Panc1 (cell line): ENCODE measurements around the gene CNTROB. TPM values are rescaled to one million over a fixed set of nuclear protein-coding genes. Genes with fewer than 3 reads are reported as not detected.

Experiments used
- ATAC-seq: fragments of 200-7000 bp; cut with Tn5 transposase; 2 replicates; pipeline ENCODE4 v1.9.1; 2020; ENCODE audit warnings: mild to moderate bottlenecking, moderate library complexity
- BruUV-seq: library from RNA; stranded (reverse); fragments of 400-500 nt; replicated peaks from 2 replicates; lab custom pipeline; 2021; lab: Mats Ljungman, UMichigan
- CTCF ChIA-PET: fragments of 300-600 bp; sonication (Branson Sonifier 250); formaldehyde crosslinking; loops from one replicate; lab custom pipeline; 2022; ENCODE audit warnings: antibody characterized with exemption; lab: Charles Lee
- POLR2A ChIA-PET: fragments of 300-600 bp; sonication (Branson Sonifier 250); formaldehyde crosslinking; loops from one replicate; lab custom pipeline; 2022; ENCODE audit warnings: antibody characterized with exemption; lab: Charles Lee
- DNase-seq: peaks from one replicate; pipeline ENCODE4 v3.0.0-alpha.2; 2010; ENCODE audit warnings: low read depth, low spot score
- H3K27ac ChIP-seq: 2 replicates; pipeline ENCODE4 v1.5.1; 2011; ENCODE audit warnings: mild to moderate bottlenecking, low read length, inconsistent platforms
- H3K27me3 ChIP-seq: fragments of 200-500 bp; sonication (Bioruptor generic); 2 replicates; pipeline ENCODE4 v1.6.0; 2014; ENCODE audit warnings: low read length, inconsistent platforms; ENCODE audit not compliant: control insufficient read depth, insufficient read depth
- H3K36me3 ChIP-seq: fragments of 200-500 bp; sonication (Bioruptor generic); 2 replicates; pipeline ENCODE4 v1.5.1; 2014; ENCODE audit warnings: inconsistent platforms, mild to moderate bottlenecking, low read length, moderate library complexity; ENCODE audit not compliant: control insufficient read depth, insufficient read depth
- H3K4me1 ChIP-seq: 2 replicates; pipeline ENCODE4 v1.5.1; 2011; ENCODE audit warnings: inconsistent platforms, mild to moderate bottlenecking, low read length, moderate library complexity; ENCODE audit not compliant: control insufficient read depth, insufficient read depth
- H3K4me3 ChIP-seq, 2 experiments: 2 replicates each; pipeline ENCODE4 v1.5.1; 2011 to 2012; ENCODE audit warnings: low read depth in 2 of 2, low read length in 2 of 2, mild to moderate bottlenecking in 2 of 2, inconsistent platforms in 1 of 2, moderate library complexity in 1 of 2
- H3K9me3 ChIP-seq: fragments of 200-500 bp; sonication (Bioruptor generic); 2 replicates; pipeline ENCODE4 v1.5.1; 2014; ENCODE audit warnings: low read depth, mild to moderate bottlenecking, inconsistent platforms, low read length, moderate library complexity; ENCODE audit not compliant: control insufficient read depth, insufficient read depth
- POLR2AphosphoS5 ChIP-seq: IDR thresholded peaks from 2 replicates; pipeline ENCODE4 v1.6.1; 2012; ENCODE audit warnings: mild to moderate bottlenecking, low read depth, low read length, moderate library complexity
- SIN3A ChIP-seq: IDR thresholded peaks from 2 replicates; pipeline ENCODE4 v1.6.1; 2012; ENCODE audit warnings: low read depth, mild to moderate bottlenecking, low read length, moderate library complexity, borderline replicate concordance; ENCODE audit not compliant: insufficient read depth
- TCF7L2 ChIP-seq: IDR thresholded peaks from 2 replicates; pipeline ENCODE4 v1.6.1; 2011; ENCODE audit warnings: mild to moderate bottlenecking, low read depth, low read length, inconsistent platforms
- in situ Hi-C: cut with HindIII; loops from 2 replicates; pipeline ENCODE4 v1.10.0; 2016; ENCODE audit warnings: low sequenced_read_pairs, low pct_unique_long_range_greater_than_20kb
- intact Hi-C: fragments of 100-400 bp; cut with micrococcal nuclease; formaldehyde crosslinking; loops from one replicate; pipeline ENCODE4 v1.10.0; 2022; ENCODE audit not compliant: unreplicated experiment
- total RNA-seq: library from RNA; stranded (reverse); gene quantifications from one replicate; pipeline ENCODE4 v1.2.1, GENCODE V29; 2021; ENCODE audit not compliant: unreplicated experiment
- TF ChIP-seq, protein P1 (sequence below): fragments of 450-650 bp; IDR thresholded peaks from 2 replicates; pipeline ENCODE4 v1.5.1; 2017; ENCODE audit warnings: mild to moderate bottlenecking
- TF ChIP-seq, protein P2 (sequence below), 2 experiments: IDR thresholded peaks; 2 replicates each; pipeline ENCODE4 v1.6.1; 2011 to 2012; ENCODE audit warnings: low read depth in 2 of 2, control low read depth in 1 of 2, low read length in 1 of 2, mild to moderate bottlenecking in 1 of 2, moderate library complexity in 1 of 2; ENCODE audit not compliant: insufficient read depth in 1 of 2

Gene CNTROB
- total RNA-seq, 1 experiment from 2014 or later: 60.5 TPM

DNA sequence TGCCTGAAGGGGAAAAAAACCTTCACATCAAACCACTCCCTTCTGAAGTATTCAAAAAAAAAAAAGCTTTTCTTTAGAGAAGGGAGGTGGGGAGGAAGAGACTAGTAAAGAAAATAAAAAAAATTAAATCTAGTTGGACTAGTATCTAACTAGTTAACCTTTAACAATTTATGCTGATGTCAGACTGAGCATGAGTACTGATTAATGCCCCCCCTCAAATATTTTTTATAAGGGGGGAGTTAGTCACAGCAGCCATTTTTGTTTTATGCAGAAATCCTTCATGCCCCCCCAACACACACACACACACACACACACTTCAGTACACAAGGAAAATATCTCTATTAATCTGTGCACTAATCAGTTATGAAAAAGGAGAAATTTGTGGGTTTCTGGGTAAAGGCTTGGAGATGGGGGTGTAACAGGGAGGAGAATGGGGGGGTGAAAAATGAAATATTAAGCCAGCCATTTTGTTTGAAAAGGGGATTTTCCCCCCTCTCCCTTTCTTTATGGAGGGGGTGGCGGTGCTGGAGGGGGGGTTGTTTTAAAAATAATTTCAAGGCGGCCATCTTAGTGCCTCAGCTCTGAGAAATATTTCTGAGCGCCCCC, 48.1 kb upstream of the CNTROB start:
- ATAC-seq (no peak), DNase-seq (no peak)
- Histone ChIP-seq H3K4me3 (peak overlapping the region; percentile 16 to 33), H3K27ac (peak overlapping the region; percentile 77; the same call in 1 of the 2 replicates), H3K9me3 (no peaks in the 10 kb centered on the region), H3K4me1 (peaks cover 24% of the 10 kb centered on the region), H3K36me3 (peaks cover 2% of the 10 kb centered on the region; the same call in 1 of the 2 replicates), H3K27me3 (no peaks in the 10 kb centered on the region)
- ChIA-PET POLR2A (interaction anchor here (0.6 kb wide), 1 partner anchor 269 kb away, joined by 3 read pairs; no protein-coding TSS in a partner anchor), CTCF (interaction anchor here (0.6 kb wide), 1 partner anchor 48 kb away, joined by 3 read pairs; the partner anchor contains the start of gene CNTROB)
- BruUV-seq: no TSS peak
- TF ChIP-seq SIN3A (no peak), TCF7L2 (no peak), POLR2AphosphoS5 (no peak)
- TF ChIP-seq, protein P1, sequence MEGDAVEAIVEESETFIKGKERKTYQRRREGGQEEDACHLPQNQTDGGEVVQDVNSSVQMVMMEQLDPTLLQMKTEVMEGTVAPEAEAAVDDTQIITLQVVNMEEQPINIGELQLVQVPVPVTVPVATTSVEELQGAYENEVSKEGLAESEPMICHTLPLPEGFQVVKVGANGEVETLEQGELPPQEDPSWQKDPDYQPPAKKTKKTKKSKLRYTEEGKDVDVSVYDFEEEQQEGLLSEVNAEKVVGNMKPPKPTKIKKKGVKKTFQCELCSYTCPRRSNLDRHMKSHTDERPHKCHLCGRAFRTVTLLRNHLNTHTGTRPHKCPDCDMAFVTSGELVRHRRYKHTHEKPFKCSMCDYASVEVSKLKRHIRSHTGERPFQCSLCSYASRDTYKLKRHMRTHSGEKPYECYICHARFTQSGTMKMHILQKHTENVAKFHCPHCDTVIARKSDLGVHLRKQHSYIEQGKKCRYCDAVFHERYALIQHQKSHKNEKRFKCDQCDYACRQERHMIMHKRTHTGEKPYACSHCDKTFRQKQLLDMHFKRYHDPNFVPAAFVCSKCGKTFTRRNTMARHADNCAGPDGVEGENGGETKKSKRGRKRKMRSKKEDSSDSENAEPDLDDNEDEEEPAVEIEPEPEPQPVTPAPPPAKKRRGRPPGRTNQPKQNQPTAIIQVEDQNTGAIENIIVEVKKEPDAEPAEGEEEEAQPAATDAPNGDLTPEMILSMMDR: no peak
- TF ChIP-seq, protein P2, sequence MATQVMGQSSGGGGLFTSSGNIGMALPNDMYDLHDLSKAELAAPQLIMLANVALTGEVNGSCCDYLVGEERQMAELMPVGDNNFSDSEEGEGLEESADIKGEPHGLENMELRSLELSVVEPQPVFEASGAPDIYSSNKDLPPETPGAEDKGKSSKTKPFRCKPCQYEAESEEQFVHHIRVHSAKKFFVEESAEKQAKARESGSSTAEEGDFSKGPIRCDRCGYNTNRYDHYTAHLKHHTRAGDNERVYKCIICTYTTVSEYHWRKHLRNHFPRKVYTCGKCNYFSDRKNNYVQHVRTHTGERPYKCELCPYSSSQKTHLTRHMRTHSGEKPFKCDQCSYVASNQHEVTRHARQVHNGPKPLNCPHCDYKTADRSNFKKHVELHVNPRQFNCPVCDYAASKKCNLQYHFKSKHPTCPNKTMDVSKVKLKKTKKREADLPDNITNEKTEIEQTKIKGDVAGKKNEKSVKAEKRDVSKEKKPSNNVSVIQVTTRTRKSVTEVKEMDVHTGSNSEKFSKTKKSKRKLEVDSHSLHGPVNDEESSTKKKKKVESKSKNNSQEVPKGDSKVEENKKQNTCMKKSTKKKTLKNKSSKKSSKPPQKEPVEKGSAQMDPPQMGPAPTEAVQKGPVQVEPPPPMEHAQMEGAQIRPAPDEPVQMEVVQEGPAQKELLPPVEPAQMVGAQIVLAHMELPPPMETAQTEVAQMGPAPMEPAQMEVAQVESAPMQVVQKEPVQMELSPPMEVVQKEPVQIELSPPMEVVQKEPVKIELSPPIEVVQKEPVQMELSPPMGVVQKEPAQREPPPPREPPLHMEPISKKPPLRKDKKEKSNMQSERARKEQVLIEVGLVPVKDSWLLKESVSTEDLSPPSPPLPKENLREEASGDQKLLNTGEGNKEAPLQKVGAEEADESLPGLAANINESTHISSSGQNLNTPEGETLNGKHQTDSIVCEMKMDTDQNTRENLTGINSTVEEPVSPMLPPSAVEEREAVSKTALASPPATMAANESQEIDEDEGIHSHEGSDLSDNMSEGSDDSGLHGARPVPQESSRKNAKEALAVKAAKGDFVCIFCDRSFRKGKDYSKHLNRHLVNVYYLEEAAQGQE (IDR thresholded peaks at IDR 0.05; ENCODE audit: insufficient read depth in 1 of 2, low read depth in 2 of 2, low read length in 1 of 2): no peak
- in situ Hi-C loops: no loop called here
- intact Hi-C loops: no loop called here

DNA sequence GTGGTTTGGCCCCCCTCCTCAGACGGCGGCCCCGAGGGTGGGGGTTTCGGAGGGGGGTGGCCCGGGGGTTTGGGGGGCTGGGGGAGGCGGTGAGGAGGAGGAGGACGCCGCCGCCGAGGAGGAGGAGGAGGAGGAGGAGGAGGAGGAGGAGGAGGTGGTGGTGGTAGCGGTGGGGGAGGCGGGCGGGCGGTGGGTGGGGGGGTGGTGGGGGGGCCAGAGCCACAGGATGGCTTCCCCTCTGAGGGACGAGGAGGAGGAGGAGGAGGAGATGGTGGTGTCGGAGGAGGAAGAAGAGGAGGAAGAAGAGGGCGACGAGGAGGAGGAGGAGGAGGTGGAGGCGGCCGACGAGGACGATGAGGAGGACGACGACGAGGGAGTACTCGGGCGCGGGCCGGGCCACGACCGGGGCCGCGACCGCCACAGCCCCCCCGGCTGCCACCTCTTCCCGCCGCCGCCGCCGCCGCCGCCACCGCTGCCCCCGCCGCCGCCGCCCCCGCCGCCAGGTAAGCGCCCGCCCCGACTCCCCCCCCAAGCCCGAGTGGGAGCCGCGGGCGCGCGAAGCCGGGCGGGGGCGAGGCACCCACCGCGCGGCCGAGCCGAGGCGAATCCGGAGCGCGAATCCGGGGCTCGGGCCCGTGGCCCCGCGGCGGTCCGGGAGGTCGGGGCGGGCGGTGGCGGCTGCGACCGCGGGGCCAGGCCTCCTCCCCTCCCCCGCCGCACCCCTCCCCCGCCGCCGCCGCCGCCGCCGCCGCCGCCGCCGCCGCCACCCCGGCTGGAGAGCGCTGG, 47.2 kb upstream of the CNTROB start:
- no peak for ATAC-seq
- Histone ChIP-seq H3K4me3 (peak overlapping the region; percentile 63 to 77), H3K27ac (no peak overlapping the region), H3K27me3 (no peaks in the 10 kb centered on the region), H3K36me3 (peaks cover 2% of the 10 kb centered on the region; the same call in 1 of the 2 replicates), H3K9me3 (no peaks in the 10 kb centered on the region), H3K4me1 (peaks cover 33% of the 10 kb centered on the region)
- 0 out of 2 replicates have a peak, but pooled peaks have one; percentile 11 for TF ChIP-seq SIN3A
- no peak for TF ChIP-seq POLR2AphosphoS5
- no TSS peak for BruUV-seq
- in situ Hi-C loops: no loop called here
- intact Hi-C loops: no loop called here
- ChIA-PET CTCF (no interaction called here), POLR2A (interaction anchor here (0.7 kb wide), 1 partner anchor 21 kb away, joined by 10 read pairs; no protein-coding TSS in a partner anchor)
- no peak for DNase-seq
